Muscle of leg (tissue), 11 donors: Measurements from ENCODE around the gene PDE11A. TPM values are rescaled to one million over a fixed set of nuclear protein-coding genes. Genes with fewer than 3 reads are reported as not detected.
A peak's percentile ranks its signal among the peaks of the same experiment; 100 is the strongest.
"Not testable (repeated sequence)": the region's sequence is repeated elsewhere in the genome, so short reads cannot be mapped to it uniquely, and the experiment has no call there.

Source experiments
- DNase-seq: peaks from one replicate; pipeline ENCODE4 v3.0.0; 2013
- H3K27ac ChIP-seq: one replicate; pipeline ENCODE4 v1.5.1; 2013; ENCODE audit warnings: mild to moderate bottlenecking, low read length, control low read depth
- H3K27me3 ChIP-seq: one replicate; pipeline ENCODE4 v1.6.1; 2013; ENCODE audit warnings: low read length; ENCODE audit not compliant: control insufficient read depth, insufficient read depth
- H3K36me3 ChIP-seq: one replicate; pipeline ENCODE4 v1.6.1; 2013; ENCODE audit warnings: low read length; ENCODE audit not compliant: control insufficient read depth, insufficient read depth
- H3K4me1 ChIP-seq: one replicate; pipeline ENCODE4 v1.6.1; 2013; ENCODE audit warnings: low read length; ENCODE audit not compliant: control insufficient read depth, insufficient read depth
- H3K4me3 ChIP-seq: one replicate; pipeline ENCODE4 v1.5.1; 2013; ENCODE audit warnings: low read length, control low read depth
- H3K9me3 ChIP-seq: replicated peaks from 2 replicates; pipeline ENCODE4 v1.6.1; 2013; ENCODE audit warnings: low read depth, low read length; ENCODE audit not compliant: control insufficient read depth
- WGBS: methylation state at CpG from one replicate; pipeline ENCODE4 v1.1.5; 2013; ENCODE audit warnings: missing lambda C conversion rate; ENCODE audit not compliant: insufficient coverage; 5-methylcytosine and 5-hydroxymethylcytosine counted together
- polyA plus RNA-seq, 8 donors: library from polyadenylated mRNA; unstranded; fragments of 120-200 nt; gene quantifications; one replicate each; pipeline versions ENCODE4 v1.2.1 to v1.2.3, GENCODE V29; 2013; ENCODE audit warnings: inconsistent platforms in 1 of 8, low replicate concordance in 1 of 8; ENCODE audit not compliant: insufficient read length in 8 of 8, insufficient read depth in 1 of 8
- total RNA-seq: library from RNA; stranded (reverse); fragments of 120-200 nt; gene quantifications from one replicate; pipeline ENCODE4 v1.2.4, GENCODE V29; 2013

Gene PDE11A
- total and polyA plus RNA-seq, 9 donors, result 0.36 to 2.6 (median 0.62) TPM

- H3K27me3 ChIP-seq, result no peaks in the 10 kb centered on the region
These were observed 261.7 kb downstream of the PDE11A start for GRCh38 chr2:177810906-177811305.

GRCh38 chr2:177808984-177809809 is 263.4 kb downstream of the PDE11A start:
- Histone ChIP-seq H3K36me3 (no peaks in the 10 kb centered on the region), H3K9me3 (no peaks in the 10 kb centered on the region), H3K27me3 (no peaks in the 10 kb centered on the region), H3K27ac (no peak overlapping the region), H3K4me1 (no peaks in the 10 kb centered on the region), H3K4me3 (no peak overlapping the region)
- no CpG with 5 or more reads among the region's 1 CpG for WGBS
- DNase-seq, result no peak

More at GRCh38 chr2:177810906-177811305, 261.7 kb downstream of the PDE11A start:
- Histone ChIP-seq H3K36me3 (no peaks in the 10 kb centered on the region), H3K4me1 (no peaks in the 10 kb centered on the region), H3K9me3 (no peaks in the 10 kb centered on the region), H3K4me3 (no peak overlapping the region), H3K27ac (no peak overlapping the region)
- no peak for DNase-seq

- DNase-seq, result peak; percentile 58
- no peaks in the 10 kb centered on the region for H3K9me3 ChIP-seq
- H3K36me3 ChIP-seq, result no peaks in the 10 kb centered on the region
These were observed 266.6 kb downstream of the PDE11A start for GRCh38 chr2:177806025-177806424.

DNA sequence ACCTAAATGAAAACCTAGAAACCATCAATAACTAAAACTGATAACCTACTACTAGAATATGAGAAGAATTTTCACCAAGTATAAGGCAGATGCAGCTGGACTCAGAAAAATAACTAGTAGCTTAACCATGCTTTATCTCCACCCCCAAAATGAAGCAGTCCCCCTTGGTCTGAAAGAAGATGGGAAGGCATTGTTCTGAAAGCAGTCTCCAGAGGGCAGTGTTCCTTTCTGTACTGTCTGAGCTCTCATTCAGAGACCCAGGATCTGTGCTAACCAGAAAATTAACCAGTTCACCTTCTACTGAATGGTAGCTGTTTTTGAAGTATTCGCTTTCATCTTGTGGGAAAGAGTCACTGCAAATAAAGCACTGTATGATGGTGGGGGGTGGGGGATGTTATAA is 273.0 kb downstream of the PDE11A start:
- Histone ChIP-seq H3K4me3 (no peak overlapping the region), H3K27me3 (no peaks in the 10 kb centered on the region), H3K36me3 (no peaks in the 10 kb centered on the region), H3K27ac (no peak overlapping the region), H3K4me1 (no peaks in the 10 kb centered on the region), H3K9me3 (no peaks in the 10 kb centered on the region)
- no CpG with 5 or more reads among the region's 1 CpG for WGBS
- peak; percentile 2 for DNase-seq

More at GRCh38 chr2:177806025-177806424, 266.6 kb downstream of the PDE11A start:
- Histone ChIP-seq H3K27ac (no peak overlapping the region), H3K4me1 (no peaks in the 10 kb centered on the region), H3K4me3 (no peak overlapping the region), H3K27me3 (no peaks in the 10 kb centered on the region)

GRCh38 chr2:177797808-177798207 is 274.8 kb downstream of the PDE11A start:
- no peak for DNase-seq

GRCh38 chr2:177796654-177797415 is 275.7 kb downstream of the PDE11A start:
- no peak for DNase-seq
- 64% methylated on average over 4 of the region's 4 CpGs for WGBS
- no peak overlapping the region for H3K4me3 ChIP-seq
- H3K27ac ChIP-seq, result no peak overlapping the region
- no peaks in the 10 kb centered on the region for H3K9me3 ChIP-seq
- H3K4me1 ChIP-seq, result no peaks in the 10 kb centered on the region
- no peaks in the 10 kb centered on the region for H3K27me3 ChIP-seq
- H3K36me3 ChIP-seq, result no peaks in the 10 kb centered on the region

More at GRCh38 chr2:177797808-177798207, 274.8 kb downstream of the PDE11A start:
- Histone ChIP-seq H3K36me3 (no peaks in the 10 kb centered on the region), H3K4me3 (no peak overlapping the region), H3K27me3 (no peaks in the 10 kb centered on the region), H3K9me3 (no peaks in the 10 kb centered on the region), H3K27ac (no peak overlapping the region), H3K4me1 (no peaks in the 10 kb centered on the region)
- 0% methylated on average over 1 of the region's 1 CpG for WGBS

DNA sequence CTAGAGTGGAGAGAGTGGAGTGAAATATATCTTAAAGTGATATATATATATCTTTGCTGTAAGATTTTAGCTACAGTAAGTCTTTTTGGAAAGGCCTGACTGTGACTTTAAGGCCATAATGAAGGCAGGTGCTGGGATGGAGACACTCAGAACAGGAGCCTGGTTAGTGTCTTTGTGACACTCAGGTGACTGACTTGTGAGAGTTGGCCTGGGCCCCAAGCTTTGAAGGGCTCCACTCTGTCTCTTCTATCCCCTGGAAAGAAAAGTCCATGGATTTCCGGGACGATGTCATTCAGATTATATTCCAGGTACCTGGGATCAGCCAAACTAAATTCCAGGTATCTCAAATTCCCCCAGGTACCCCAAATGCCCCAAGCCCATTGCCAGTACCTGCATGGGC is 276.6 kb downstream of the PDE11A start:
- H3K27me3 ChIP-seq, result no peaks in the 10 kb centered on the region
- no peak overlapping the region for H3K4me3 ChIP-seq
- no peaks in the 10 kb centered on the region for H3K4me1 ChIP-seq
- H3K27ac ChIP-seq, result no peak overlapping the region
- 100% methylated on average over 1 of the region's 2 CpGs for WGBS
- no peaks in the 10 kb centered on the region for H3K9me3 ChIP-seq
- no peak for DNase-seq
- no peaks in the 10 kb centered on the region for H3K36me3 ChIP-seq

DNA sequence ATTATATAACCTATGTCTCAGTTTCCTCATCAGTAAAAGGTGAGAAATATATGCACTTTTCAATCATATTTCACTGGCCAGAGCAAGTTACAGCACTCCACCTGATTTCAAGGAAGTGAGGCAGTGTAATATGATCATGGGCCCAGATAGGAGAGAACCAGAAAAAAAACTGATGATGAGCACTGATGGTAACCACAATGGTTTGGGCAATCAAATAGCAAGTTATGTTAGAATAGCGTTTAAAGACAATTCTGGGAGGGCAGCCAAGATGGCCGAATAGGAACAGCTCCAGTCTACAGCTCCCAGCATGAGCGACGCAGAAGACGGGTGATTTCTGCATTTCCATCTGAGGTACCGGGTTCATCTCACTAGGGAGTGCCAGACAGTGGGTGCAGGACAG is 287.4 kb downstream of the PDE11A start:
- H3K4me1 ChIP-seq, H3K9me3 ChIP-seq, H3K36me3 ChIP-seq, H3K4me3 ChIP-seq, DNase-seq, H3K27me3 ChIP-seq, H3K27ac ChIP-seq: not testable (repeated sequence)
- 100% methylated on average over 1 of the region's 6 CpGs for WGBS

DNA sequence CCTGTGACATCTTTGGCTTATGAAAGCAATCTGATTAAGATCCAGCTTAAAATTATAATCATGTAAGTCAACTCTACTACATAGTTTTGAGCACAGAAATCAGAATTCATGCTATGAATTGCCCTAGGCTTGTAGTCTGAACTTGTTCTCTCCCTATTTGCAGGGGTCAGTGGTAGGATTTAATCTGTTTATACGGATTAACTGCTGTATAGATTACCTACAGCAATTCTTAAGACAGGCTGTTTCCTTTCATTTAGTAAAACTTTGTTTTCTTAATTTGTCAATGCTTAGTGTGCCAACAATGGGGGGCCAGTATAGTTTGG is 287.9 kb downstream of the PDE11A start:
- Histone ChIP-seq H3K36me3 (no peaks in the 10 kb centered on the region), H3K4me3 (no peak overlapping the region), H3K27ac (no peak overlapping the region), H3K4me1 (no peaks in the 10 kb centered on the region), H3K27me3 (no peaks in the 10 kb centered on the region), H3K9me3 (no peaks in the 10 kb centered on the region)
- WGBS, result no CpG with 5 or more reads among the region's 1 CpG
- peak; percentile 7 for DNase-seq

GRCh38 chr2:177783835-177784744 is 288.5 kb downstream of the PDE11A start:
- no peaks in the 10 kb centered on the region for H3K36me3 ChIP-seq
- DNase-seq, result no peak
- no peak overlapping the region for H3K4me3 ChIP-seq
- H3K27ac ChIP-seq, result no peak overlapping the region
- WGBS, result 61% methylated on average over 2 of the region's 2 CpGs
- no peaks in the 10 kb centered on the region for H3K4me1 ChIP-seq
- no peaks in the 10 kb centered on the region for H3K27me3 ChIP-seq
- no peaks in the 10 kb centered on the region for H3K9me3 ChIP-seq
